GM21576 (cell line): ENCODE measurements around the gene GRM7.

Source experiments
- ATAC-seq: cut with Tn5 transposase; IDR thresholded peaks from one replicate; pipeline ENCODE4 v1.9.1; 2021; ENCODE audit warnings: mild to moderate bottlenecking, moderate library complexity; ENCODE audit not compliant: unreplicated experiment

Gene GRM7

GRCh38 chr3:7392206-7392605 is 531.3 kb downstream of the GRM7 start:
- ATAC-seq = no peak

DNA sequence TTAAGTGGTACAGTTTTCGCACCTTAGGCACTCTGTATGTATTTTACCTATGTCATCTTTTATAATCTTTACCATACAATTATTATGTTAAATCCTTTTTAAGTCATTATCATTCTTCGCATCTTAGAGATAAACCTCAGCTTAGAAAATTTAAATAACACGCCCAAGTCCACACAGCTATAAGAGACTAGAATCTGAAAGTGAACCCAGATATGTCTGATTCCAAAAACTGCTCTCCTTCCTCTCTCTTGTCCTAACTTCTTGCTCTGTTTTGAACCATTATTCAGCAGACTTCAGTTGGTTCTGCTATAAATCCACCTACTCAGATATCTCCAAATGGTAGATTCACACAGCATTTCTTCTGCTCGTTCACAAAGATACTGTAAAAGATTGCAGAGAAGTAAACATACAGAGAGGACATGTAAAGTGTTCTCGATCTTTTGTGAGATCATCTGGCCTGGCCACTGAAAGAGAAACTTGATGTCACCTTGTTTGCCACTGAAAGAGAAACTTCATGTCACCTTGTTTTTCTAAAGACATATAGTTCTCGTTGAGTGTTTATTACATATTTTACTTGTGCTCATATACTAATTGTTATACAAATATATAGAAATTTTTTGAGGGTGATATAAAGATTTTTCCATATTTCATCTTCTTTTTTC is 533.2 kb downstream of the GRM7 start:
- no peak for ATAC-seq

DNA sequence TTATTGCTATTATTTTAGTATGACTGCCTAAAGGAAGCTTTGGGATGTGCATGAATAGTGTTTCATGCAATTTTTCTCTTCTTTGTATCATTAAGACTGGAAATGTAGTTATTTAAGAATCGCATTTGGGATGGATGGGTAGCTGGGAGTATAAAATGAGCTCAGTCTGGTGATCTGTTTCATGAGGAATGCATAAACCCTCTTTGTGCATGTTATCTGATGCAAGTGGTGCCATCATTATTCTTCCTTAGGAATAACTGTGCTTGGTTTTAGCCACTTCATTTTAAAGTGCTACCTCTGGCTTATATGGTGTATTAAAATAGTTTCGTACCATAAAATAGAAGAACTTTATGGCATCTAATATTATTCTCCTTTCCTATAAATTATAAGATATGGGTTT is 535.6 kb downstream of the GRM7 start:
- no peak for ATAC-seq

- ATAC-seq = no peak
Measured at GRCh38 chr3:7397097-7397496, 536.2 kb downstream of the GRM7 start.

DNA sequence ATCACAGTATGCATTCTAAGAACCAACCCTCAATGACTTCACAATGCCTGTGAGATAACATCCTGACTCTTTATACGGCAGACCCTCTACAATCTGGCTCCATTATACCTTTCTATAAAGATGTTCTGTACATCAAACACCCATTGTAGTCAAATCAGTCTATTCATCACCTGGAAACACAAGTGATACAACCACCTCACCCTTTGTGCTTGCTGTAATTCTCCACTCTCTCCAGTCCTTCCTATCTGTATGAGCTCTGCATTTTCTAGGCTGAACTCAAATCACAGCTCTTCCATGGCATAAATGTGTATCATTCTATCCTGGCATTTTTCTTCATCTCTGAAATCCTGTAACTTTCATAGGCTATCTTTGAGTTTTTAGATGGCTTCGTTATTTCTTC is 539.4 kb downstream of the GRM7 start:
- no peak for ATAC-seq

DNA sequence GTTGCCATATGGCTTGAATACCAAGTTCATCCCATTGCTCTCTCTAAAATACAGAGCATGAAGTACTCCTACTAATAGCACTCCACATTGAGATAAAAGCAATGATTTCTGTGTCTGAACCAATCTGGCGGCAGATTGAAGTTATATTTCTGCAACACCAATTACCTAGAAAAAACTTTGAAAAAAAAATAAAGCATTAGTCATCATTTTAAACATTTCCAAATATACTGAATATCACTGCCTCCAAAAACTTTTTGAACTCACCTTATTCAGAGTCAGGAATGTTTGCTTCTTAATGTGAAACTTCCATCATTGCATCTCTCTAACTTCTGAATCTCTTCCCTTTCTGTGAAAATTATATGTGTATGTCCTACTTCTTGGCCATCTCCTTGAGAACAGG is 540.5 kb downstream of the GRM7 start:
- ATAC-seq = no peak

DNA sequence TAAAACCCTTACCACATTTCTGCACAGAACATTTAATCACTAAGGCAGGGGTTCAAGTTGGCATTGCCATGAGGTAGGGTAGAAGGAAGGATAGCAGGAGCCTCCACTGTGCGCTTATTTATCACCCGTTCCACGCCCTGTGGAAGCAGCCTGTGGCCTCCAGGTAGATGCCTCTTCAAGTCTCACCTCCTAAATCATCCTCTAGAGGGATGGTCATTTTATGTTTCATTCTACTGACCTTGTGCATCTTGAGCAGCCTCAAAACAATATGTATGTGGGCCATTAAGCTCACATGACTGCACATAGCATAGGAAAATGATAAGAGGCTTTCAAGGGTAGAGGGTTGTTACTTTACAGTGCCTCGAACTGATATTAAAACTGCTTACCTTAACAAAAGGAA is 546.2 kb downstream of the GRM7 start:
- no peak for ATAC-seq

DNA sequence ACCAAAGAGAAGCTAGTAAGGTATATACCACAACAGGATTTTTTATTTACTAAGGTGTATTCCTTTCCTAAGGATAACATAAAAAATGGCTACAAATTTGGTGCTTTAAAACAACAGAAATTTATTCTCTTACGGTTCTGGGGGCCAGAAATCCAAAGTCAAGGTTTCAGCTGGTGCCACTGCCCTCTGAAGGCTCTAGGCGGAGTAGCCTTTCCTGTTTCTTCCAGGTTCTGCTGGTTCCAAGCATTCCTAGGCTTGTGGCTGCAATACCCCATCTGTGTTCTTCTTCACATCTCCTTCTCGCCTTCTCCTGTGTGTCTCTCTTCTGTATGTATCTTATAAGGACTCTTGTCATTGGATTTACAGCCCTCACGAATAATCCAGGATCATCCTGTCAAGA is 549.9 kb downstream of the GRM7 start:
- ATAC-seq = no peak

GRCh38 chr3:7421065-7421464 is 560.1 kb downstream of the GRM7 start:
- ATAC-seq = no peak

DNA sequence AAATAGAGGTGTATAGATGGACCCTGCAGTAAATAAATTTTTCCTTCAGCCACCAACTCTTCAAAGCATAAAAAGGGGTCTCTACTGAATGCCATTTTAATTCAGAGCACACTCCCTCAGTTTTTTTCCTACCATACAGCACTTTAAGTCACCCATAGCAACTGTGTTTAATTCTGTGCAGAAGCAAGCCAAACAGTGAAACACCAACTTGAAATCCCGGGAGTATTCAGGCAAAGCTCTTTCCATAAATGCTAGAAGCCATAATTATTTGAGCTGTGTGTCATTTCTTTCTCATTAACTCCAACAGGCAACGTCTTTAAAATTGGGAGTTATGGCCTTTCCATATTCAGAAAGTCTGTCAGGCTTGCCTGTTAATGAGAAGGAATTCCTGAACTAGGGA is 562.1 kb downstream of the GRM7 start:
- ATAC-seq = no peak

DNA sequence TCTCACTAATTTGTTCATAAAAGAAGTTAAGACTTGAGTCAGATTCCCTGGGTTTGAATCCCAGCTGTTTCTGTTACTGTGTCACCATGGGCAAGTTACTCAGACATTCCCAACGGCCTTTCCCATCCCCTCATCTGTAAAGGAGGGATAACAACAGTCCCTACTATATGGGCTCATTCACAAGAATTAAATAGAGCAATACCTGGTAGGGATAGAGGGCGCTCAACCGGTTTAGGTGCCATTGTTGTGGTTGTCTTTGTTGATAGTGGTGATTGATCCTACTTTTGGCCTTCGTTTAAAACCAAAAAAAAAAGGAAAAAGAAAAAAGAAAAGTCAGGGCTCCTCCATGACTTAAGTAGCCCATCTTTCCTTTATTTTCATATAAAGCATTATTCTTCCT is 563.1 kb downstream of the GRM7 start:
- no peak for ATAC-seq

- no peak for ATAC-seq
Measured at GRCh38 chr3:7428206-7428718, 567.3 kb downstream of the GRM7 start.

DNA sequence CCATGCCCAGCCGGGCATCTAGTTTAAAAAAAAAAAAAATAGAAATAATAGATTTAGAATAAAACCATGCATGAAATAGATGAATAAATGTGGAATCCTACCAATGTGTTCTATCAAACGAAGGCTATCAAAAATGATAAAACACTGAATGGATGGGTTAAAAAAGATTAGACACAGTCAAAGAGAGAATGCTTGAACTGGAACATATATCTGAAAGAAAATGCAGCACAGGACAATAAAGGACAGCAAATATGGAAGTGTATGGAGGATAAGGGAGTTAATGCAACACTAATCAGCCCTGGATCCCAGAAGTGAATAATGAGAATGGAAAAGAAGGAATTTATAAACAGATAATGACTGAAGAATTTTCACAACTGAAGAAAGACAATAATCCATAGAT is 571.7 kb downstream of the GRM7 start:
- ATAC-seq = no peak

GRCh38 chr3:7433073-7433472 is 572.2 kb downstream of the GRM7 start:
- no peak for ATAC-seq

GRCh38 chr3:7436542-7436941 is 575.6 kb downstream of the GRM7 start:
- ATAC-seq = no peak

DNA sequence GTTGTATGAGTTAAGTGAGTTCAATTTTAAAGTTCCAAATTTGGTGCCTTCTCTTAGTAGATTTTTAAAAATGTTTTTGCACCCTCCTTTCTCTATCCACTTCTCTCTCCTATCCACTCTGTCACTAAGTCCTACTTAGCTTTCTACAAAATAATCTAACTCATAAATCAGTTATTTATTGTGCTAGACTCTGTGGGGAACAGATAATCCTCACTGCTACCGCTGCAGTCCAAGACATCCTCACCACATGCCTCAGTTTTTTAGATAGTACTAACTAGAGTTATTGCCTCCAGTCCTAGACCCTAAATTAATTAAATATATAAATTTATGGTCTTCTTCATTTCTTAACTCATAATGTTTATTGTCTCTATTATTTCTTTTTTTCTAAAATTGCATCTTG is 576.3 kb downstream of the GRM7 start:
- ATAC-seq = no peak

DNA sequence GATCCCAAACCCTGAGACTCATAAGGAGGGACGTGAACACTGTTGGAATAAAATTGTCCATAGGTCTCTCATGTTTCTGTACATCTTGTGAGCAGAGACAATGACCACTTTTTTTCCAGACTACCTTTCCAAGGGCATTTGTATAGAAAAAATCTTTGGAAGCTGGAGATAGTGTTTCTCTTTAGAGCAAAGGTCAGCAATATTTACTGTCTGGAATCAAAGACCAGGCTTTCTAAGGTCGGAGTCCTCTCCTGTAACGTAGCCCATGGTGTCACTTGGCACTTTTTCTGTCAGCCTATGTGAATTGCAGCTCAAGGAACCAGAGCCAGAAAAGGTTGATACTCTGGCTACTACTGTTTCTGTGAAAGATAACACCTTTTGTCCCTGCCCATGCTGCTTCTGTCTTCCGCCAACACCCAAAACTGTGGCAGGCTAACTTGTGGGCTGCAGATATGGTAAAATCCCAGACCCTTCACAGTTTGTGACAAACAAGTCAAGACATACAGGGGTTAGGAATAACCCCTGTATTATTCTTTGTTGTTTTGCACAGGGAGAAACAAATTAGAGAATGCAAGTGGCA is 578.3 kb downstream of the GRM7 start:
- no peak for ATAC-seq

GRCh38 chr3:7444886-7445285 is 584.0 kb downstream of the GRM7 start:
- no peak for ATAC-seq

- no peak for ATAC-seq
Measured at GRCh38 chr3:7445331-7445730, 584.4 kb downstream of the GRM7 start.

GRCh38 chr3:7447197-7447769 is 586.4 kb downstream of the GRM7 start:
- ATAC-seq = peak; percentile 99

DNA sequence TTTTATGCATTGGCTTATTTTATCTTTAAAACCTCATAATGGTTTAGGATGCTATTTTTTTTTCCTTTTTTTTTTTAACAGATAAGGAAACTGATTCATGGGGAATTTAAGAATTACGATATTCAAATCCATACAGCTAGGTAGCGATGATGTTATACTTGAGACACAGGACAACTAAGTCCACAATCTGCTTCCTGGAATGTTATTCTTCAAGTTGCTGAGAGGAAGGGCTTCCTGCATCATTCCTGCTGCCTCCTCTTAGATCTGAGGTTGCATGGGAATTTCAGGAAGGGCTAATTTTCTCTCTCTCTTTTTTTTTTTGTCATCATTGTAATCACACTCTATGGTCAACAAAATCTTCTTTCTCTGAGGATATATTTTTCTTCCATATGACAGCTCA is 595.5 kb downstream of the GRM7 start:
- ATAC-seq = no peak

DNA sequence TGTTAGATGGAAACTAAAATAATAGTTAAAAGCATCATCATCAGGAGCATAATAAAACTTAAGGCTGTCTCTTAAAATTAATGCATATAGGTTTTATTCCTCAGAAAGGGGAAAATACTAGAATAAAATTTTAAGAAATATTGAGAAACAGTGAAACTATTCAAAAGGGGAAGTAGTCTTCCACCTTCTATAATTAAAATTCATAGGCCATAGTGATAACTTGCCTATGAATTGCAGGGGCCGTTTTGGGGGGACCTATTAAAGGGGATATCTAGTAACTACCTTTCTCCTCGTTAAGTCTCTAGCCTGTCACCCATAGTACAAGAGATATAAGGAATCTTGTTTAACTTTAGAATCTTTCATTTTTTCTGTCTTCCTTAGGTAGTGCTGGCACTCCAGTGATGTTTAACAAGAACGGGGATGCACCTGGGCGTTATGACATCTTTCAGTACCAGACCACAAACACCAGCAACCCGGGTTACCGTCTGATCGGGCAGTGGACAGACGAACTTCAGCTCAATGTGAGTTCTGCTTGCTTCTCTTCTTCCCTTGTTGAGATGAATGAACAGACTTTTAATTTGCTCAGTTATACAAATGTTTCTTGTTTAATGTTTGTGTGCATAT is 600.4 kb downstream of the GRM7 start:
- peak; percentile 58 for ATAC-seq
